A549 (cell line): Measurements from ENCODE around the gene COPB2.

Experiments used
- POLR2A ChIP-seq: IDR thresholded peaks from 2 replicates; pipeline ENCODE4 v1.6.1; 2012; ENCODE audit warnings: mild to moderate bottlenecking, low read length
- TF ChIP-seq, protein P1 (sequence below): fragments of 200-600 bp; sonication (generic); IDR thresholded peaks from 2 replicates; pipeline ENCODE4 v1.6.1; 2016; ENCODE audit warnings: antibody characterized with exemption, mild to moderate bottlenecking, moderate library complexity

DNA sequence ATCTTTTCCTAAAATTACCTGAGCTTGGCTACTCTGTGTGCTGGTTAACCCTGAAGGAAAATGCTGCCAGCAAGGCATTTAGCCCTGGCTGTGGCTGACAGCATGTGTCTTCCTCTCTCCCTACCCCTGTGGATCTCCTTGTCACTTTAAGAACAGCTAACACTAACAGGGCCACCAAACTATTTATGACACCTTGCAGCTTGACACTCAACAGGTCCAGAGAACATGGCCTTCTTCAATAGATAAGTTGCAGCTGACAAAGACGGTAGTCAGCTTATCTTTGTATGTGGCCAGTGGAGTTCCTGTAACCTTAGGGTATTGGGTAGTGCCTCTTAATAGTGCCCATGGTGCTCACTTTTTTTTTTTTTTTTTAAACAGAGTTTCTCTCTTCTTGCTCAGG, 32.0 kb upstream of the COPB2 start:
- TF ChIP-seq, protein P1, sequence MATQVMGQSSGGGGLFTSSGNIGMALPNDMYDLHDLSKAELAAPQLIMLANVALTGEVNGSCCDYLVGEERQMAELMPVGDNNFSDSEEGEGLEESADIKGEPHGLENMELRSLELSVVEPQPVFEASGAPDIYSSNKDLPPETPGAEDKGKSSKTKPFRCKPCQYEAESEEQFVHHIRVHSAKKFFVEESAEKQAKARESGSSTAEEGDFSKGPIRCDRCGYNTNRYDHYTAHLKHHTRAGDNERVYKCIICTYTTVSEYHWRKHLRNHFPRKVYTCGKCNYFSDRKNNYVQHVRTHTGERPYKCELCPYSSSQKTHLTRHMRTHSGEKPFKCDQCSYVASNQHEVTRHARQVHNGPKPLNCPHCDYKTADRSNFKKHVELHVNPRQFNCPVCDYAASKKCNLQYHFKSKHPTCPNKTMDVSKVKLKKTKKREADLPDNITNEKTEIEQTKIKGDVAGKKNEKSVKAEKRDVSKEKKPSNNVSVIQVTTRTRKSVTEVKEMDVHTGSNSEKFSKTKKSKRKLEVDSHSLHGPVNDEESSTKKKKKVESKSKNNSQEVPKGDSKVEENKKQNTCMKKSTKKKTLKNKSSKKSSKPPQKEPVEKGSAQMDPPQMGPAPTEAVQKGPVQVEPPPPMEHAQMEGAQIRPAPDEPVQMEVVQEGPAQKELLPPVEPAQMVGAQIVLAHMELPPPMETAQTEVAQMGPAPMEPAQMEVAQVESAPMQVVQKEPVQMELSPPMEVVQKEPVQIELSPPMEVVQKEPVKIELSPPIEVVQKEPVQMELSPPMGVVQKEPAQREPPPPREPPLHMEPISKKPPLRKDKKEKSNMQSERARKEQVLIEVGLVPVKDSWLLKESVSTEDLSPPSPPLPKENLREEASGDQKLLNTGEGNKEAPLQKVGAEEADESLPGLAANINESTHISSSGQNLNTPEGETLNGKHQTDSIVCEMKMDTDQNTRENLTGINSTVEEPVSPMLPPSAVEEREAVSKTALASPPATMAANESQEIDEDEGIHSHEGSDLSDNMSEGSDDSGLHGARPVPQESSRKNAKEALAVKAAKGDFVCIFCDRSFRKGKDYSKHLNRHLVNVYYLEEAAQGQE, result no peak
- TF ChIP-seq POLR2A, result no peak
